RWPE2 (cell line): ENCODE measurements around the gene GOLGA1.

ENCODE experiments used
- ATAC-seq: fragments of 200-7000 bp; cut with Tn5 transposase; 3 replicates; pipeline ENCODE4 v1.9.1; 2021; ENCODE audit warnings: low read depth
- DNase-seq: peaks from one replicate; pipeline ENCODE4 v3.0.0-alpha.2; 2020; ENCODE audit warnings: low spot score
- H3K27ac ChIP-seq: fragments of 450-650 bp; 2 replicates; pipeline ENCODE4 v1.5.1; 2017; ENCODE audit warnings: mild to moderate bottlenecking; ENCODE audit not compliant: poor library complexity, severe bottlenecking
- H3K27me3 ChIP-seq: fragments of 250-450 bp; sonication (Bioruptor Pico); 2 replicates; pipeline ENCODE4 v1.5.1; 2021; ENCODE audit warnings: mild to moderate bottlenecking, moderate library complexity; ENCODE audit not compliant: insufficient read depth, poor library complexity, severe bottlenecking
- H3K36me3 ChIP-seq: fragments of 250-450 bp; sonication (Bioruptor Pico); 2 replicates; pipeline ENCODE4 v1.5.1; 2020; ENCODE audit warnings: low read depth, mild to moderate bottlenecking, moderate library complexity
- H3K4me1 ChIP-seq: fragments of 250-450 bp; sonication (Bioruptor Pico); 2 replicates; pipeline ENCODE4 v1.5.1; 2021; ENCODE audit warnings: mild to moderate bottlenecking, moderate library complexity; ENCODE audit not compliant: insufficient read depth, poor library complexity, severe bottlenecking
- H3K4me3 ChIP-seq: fragments of 250-450 bp; sonication (Bioruptor Pico); 2 replicates; pipeline ENCODE4 v1.5.1; 2021; ENCODE audit warnings: mild to moderate bottlenecking, moderate library complexity; ENCODE audit not compliant: severe bottlenecking
- H3K9me3 ChIP-seq: fragments of 250-450 bp; sonication (Bioruptor Pico); 2 replicates; pipeline ENCODE4 v1.5.1; 2021; ENCODE audit warnings: mild to moderate bottlenecking, moderate library complexity; ENCODE audit not compliant: severe bottlenecking
- TF ChIP-seq, protein P1 (sequence below): fragments of 450-650 bp; IDR thresholded peaks from one replicate; pipeline ENCODE4 v1.5.1; 2017; ENCODE audit warnings: mild to moderate bottlenecking, moderate library complexity; ENCODE audit not compliant: poor library complexity, severe bottlenecking

The GOLGA1 gene

DNA sequence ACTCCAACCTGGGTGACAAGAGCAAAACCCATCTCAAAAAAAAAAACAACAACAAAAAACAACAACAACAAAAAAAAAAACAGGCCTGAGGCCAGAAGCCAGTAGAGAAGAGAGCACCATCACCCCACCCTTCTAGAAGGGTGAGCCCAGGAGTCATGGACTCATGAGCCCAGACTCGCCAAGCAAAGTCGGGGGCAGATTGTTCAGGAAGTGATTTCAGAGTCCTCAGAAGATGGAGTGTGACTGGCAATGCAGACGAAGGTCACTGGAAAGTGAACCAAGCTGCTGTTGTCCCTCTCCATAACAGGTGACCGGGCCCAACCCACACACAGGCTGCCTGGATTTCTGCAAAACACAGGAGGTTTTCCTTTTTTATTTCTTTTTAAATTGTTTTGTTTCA lies 96.6 kb downstream of the GOLGA1 start:
- TF ChIP-seq, protein P1, sequence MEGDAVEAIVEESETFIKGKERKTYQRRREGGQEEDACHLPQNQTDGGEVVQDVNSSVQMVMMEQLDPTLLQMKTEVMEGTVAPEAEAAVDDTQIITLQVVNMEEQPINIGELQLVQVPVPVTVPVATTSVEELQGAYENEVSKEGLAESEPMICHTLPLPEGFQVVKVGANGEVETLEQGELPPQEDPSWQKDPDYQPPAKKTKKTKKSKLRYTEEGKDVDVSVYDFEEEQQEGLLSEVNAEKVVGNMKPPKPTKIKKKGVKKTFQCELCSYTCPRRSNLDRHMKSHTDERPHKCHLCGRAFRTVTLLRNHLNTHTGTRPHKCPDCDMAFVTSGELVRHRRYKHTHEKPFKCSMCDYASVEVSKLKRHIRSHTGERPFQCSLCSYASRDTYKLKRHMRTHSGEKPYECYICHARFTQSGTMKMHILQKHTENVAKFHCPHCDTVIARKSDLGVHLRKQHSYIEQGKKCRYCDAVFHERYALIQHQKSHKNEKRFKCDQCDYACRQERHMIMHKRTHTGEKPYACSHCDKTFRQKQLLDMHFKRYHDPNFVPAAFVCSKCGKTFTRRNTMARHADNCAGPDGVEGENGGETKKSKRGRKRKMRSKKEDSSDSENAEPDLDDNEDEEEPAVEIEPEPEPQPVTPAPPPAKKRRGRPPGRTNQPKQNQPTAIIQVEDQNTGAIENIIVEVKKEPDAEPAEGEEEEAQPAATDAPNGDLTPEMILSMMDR: no peak

DNA sequence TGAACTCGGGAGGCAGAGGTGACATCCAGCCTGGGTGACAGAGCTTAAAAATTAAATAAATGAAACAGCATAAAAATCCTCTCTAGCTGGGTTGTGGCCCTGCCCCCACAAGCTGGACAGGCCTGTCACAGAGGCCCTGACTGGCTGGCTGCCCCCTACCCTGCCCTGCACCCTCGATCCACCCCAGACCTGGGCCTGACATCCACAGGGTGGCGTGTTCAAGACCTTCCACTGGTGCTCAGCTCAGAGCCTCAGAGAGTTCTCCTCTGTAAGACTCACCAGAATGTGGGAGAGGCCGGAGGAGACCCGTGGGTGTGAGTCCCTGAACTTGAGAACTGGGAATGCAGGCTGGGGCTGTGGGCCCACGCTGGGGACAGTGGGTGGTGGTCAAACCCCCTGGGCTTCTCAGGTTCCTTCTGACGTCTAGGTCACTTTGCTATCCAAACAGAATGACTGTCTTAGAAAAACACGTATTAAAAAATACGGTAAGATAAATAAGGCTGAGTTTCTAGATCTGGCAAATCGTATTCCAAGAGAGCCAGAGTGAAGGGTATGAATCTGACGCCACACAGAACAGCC lies 97.3 kb downstream of the GOLGA1 start:
- Histone ChIP-seq H3K36me3 (no peaks in the 10 kb centered on the region), H3K27me3 (no peaks in the 10 kb centered on the region), H3K4me3 (no peak overlapping the region), H3K27ac (no peak overlapping the region), H3K4me1 (no peaks in the 10 kb centered on the region), H3K9me3 (no peaks in the 10 kb centered on the region)
- TF ChIP-seq, protein P1: no peak
- DNase-seq: no peak
- no peak for ATAC-seq

More for the DNA sequence above, 96.6 kb downstream of the GOLGA1 start:
- H3K4me1 ChIP-seq: no peaks in the 10 kb centered on the region
- H3K27ac ChIP-seq: no peak overlapping the region
- H3K9me3 ChIP-seq: no peaks in the 10 kb centered on the region
- DNase-seq: no peak
- no peak overlapping the region for H3K4me3 ChIP-seq
- no peaks in the 10 kb centered on the region for H3K36me3 ChIP-seq
- no peaks in the 10 kb centered on the region for H3K27me3 ChIP-seq
- no peak for ATAC-seq

DNA sequence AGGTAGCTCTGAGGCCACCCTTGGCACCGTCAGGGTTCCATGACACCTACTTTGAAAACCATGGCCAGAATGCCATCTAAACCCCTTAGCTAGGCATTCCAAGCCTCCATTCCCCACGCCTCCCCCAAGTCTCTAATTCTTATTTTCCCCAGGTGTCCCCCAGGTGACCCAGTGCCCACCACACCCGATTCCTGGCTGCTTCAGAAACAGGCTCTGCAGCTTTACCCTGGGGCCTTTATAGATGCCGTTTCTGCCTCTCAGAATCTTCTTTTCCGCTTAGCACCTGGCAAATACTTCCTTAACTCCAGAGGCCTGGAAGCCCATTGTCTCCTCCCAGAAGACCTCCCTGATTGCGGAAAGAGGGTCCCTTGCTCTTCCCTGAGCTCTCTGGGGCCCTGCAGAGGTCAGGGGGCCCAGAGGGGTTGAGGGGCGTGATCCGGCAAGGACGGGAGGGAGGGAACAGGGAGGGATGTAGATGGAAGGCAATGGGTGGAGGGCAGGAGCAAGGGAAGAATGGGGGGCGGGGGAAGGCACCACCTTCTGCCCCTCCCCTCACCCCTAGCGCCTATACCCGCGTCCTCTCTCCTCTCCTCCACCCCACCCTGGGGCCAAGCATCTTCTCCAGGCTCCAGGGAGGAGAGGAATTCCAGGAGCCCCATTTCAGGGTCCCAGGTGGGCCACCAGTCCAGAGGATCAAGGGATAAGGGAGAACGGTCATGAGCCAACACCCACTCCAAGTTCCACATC lies 99.6 kb downstream of the GOLGA1 start:
- no peaks in the 10 kb centered on the region for H3K36me3 ChIP-seq
- ATAC-seq (no peak), DNase-seq (no peak)
- no peak overlapping the region for H3K27ac ChIP-seq
- no peaks in the 10 kb centered on the region for H3K9me3 ChIP-seq
- H3K4me1 ChIP-seq: no peaks in the 10 kb centered on the region
- TF ChIP-seq, protein P1: peak; percentile 2
- no peaks in the 10 kb centered on the region for H3K27me3 ChIP-seq
- no peak overlapping the region for H3K4me3 ChIP-seq

DNA sequence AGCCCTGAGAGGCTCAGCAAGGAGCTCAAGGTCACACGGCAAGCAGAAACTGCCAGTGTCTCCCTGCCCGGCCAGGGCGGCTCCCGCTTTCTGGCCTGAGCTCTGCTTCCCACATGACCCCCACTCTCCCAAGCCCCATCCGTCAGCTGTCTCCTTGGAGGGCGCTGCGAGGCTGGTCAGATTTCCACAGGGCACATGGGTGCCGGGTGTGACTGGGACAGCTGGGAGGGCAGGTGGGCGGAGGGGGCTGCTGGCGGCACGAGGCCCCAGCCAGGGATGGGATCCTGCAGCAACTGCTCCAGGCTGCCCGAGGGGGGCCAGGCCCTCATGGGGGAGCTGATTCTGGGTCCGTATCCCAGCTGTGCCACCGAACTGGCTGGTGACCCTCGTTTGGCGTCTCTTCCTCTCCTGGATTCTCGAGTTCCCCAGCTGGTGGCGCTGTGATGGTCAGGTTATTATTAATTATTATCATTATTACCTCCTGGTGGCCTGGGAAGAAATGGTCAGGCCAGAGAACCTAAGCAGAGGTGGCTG lies 100.5 kb downstream of the GOLGA1 start:
- H3K27ac ChIP-seq: no peak overlapping the region
- ATAC-seq: no peak
- no peak overlapping the region for H3K4me3 ChIP-seq
- DNase-seq: no peak
- H3K9me3 ChIP-seq: no peaks in the 10 kb centered on the region
- no peaks in the 10 kb centered on the region for H3K27me3 ChIP-seq
- TF ChIP-seq, protein P1: peak; percentile 14
- no peaks in the 10 kb centered on the region for H3K36me3 ChIP-seq
- H3K4me1 ChIP-seq: peaks cover 2% of the 10 kb centered on the region
